Measurements from ENCODE around the gene RGS9. TPM values are rescaled to one million over a fixed set of nuclear protein-coding genes. Genes with fewer than 3 reads are reported as not detected.

RGS9 gene
- total RNA-seq, 1 experiment from 2014 or later, result 8.6 TPM

- TF ChIP-seq RAD21 (IDR thresholded peaks at IDR 0.05; ENCODE audit: low read depth), result no peak
- no peak for TF ChIP-seq EZH2phosphoT487 (IDR thresholded peaks at IDR 0.05; ENCODE audit: borderline replicate concordance)
- TF ChIP-seq POLR2A (IDR thresholded peaks at IDR 0.05; ENCODE audit: borderline replicate concordance, extremely low read depth, insufficient read depth, insufficient read length), result no peak
- TF ChIP-seq FOSL1 (IDR thresholded peaks at IDR 0.05; ENCODE audit: low read depth), result no peak
- TF ChIP-seq ELF1 (IDR thresholded peaks at IDR 0.05; ENCODE audit: borderline replicate concordance, low read depth), result no peak
- TF ChIP-seq SIN3A (IDR thresholded peaks at IDR 0.05; ENCODE audit: low read depth), result no peak
- TF ChIP-seq ZBTB33 (IDR thresholded peaks at IDR 0.05; ENCODE audit: extremely low read depth, insufficient replicate concordance, low read length), result no peak
- TF ChIP-seq JUND (IDR thresholded peaks at IDR 0.05), result no peak
- TF ChIP-seq ZNF274 (IDR thresholded peaks at IDR 0.05; ENCODE audit: low read depth, low read length), result no peak
- no peak for TF ChIP-seq CEBPB (IDR thresholded peaks at IDR 0.05; ENCODE audit: low read depth)
- no peak for TF ChIP-seq EZH2 (IDR thresholded peaks at IDR 0.05)
- TF ChIP-seq ATF3 (IDR thresholded peaks at IDR 0.05), result no peak
- no peak for TF ChIP-seq YY1 (IDR thresholded peaks at IDR 0.05; ENCODE audit: extremely low read depth, insufficient replicate concordance, low read depth, low read length)
- H3K27ac ChIP-seq (ENCODE audit: low read depth, low read length), result no peak overlapping the region
- DNase-seq (ENCODE audit: low read depth, low spot score) (no peak), ATAC-seq (no peak)
- H3K9me2 ChIP-seq (ENCODE audit: insufficient read depth), result no peaks in the 10 kb centered on the region
- RAD21 ChIA-PET (ENCODE audit: low non-redundant PET in 1 of 2, low total read pairs in 2 of 2, uncharacterized antibody in 2 of 2, unreplicated experiment in 2 of 2), result no interaction called here
- no peaks in the 10 kb centered on the region for H3K36me3 ChIP-seq (ENCODE audit: control insufficient read depth in 1 of 2, insufficient read depth in 2 of 2, low read length in 2 of 2)
- H3K9me3 ChIP-seq (ENCODE audit: control insufficient read depth in 1 of 2, insufficient read depth in 1 of 2, low read depth in 1 of 2, low read length in 2 of 2), result no peaks in the 10 kb centered on the region
- POLR2A ChIA-PET, result no interaction called here
- H3K9ac ChIP-seq (ENCODE audit: low read length), result no peak overlapping the region
- CTCF ChIA-PET, result interaction anchor here (0.9 to 1.5 kb wide), 2 partner anchors 11 kb away, joined by 3 to 5 read pairs; partner anchors contain the start of gene RGS9
- no peaks in the 10 kb centered on the region for H4K20me1 ChIP-seq (ENCODE audit: insufficient read depth)
- H3K4me2 ChIP-seq (ENCODE audit: low read length), result no peak overlapping the region
- no peak overlapping the region for H3K4me3 ChIP-seq (replicated peaks in 1 of 2; ENCODE audit: low read depth in 1 of 2, low read length in 2 of 2)
- H3K4me1 ChIP-seq (ENCODE audit: control insufficient read depth in 1 of 2, insufficient read depth in 2 of 2, low read length in 2 of 2), result 0 out of 4 replicates have a peak, but pooled peaks cover 3 to 4% of the 10 kb centered on the region in 2 experiments
- intact Hi-C loops (cut with micrococcal nuclease), result no loop called here
- H3K79me2 ChIP-seq (ENCODE audit: insufficient read depth, low read length), result no peaks in the 10 kb centered on the region
- no TSS peak for BruUV-seq (replicated peaks)
- H2AFZ ChIP-seq (ENCODE audit: low read depth, low read length, poor library complexity, severe bottlenecking), result no peak overlapping the region
- peaks cover 12% of the 10 kb centered on the region; the same call in 1 of the 2 replicates for H3K27me3 ChIP-seq (ENCODE audit: insufficient read depth, low read length)
Observed at GRCh38 chr17:65147955-65148354, 10.8 kb downstream of the RGS9 start.
